Mucosa of descending colon (tissue), 3 donors: ENCODE data around the gene SMYD2. TPM values are rescaled to one million over a fixed set of nuclear protein-coding genes. Genes with fewer than 3 reads are reported as not detected.

Source experiments
- ATAC-seq: fragments of 200-7000 bp; cut with Tn5 transposase; one replicate; pipeline ENCODE4 v1.9.1; 2020; ENCODE audit warnings: mild to moderate bottlenecking, moderate library complexity
- DNase-seq, 3 donors: peaks; one replicate each; pipeline ENCODE4 v3.0.0-alpha.2; 2020
- H3K36me3 ChIP-seq: fragments of 200-600 bp; one replicate; pipeline ENCODE4 v1.8.0; 2021; ENCODE audit warnings: low read depth, mild to moderate bottlenecking
- H3K4me1 ChIP-seq: fragments of 200-600 bp; one replicate; pipeline ENCODE4 v1.8.0; 2021; ENCODE audit warnings: low read depth, mild to moderate bottlenecking
- H3K4me3 ChIP-seq: fragments of 200-600 bp; one replicate; pipeline ENCODE4 v1.8.0; 2021; ENCODE audit warnings: mild to moderate bottlenecking
- H3K9me3 ChIP-seq: fragments of 200-600 bp; one replicate; pipeline ENCODE4 v1.8.0; 2021; ENCODE audit warnings: mild to moderate bottlenecking
- intact Hi-C, 2 donors: fragments of 100-400 bp; cut with DNase I in 1 of 2; cut with micrococcal nuclease in 1 of 2; formaldehyde crosslinking; loops; one replicate each; pipeline versions ENCODE4 v1.11.0 to v1.11.1; 2022; cut with DNase I, micrococcal nuclease
- total RNA-seq, 3 donors: library from RNA; stranded (reverse); fragmentation: NEBNext Ultra II Directional in 2 of 3; extraction: Animal tissue kit (Norgen Biotek cat#: 25700) in 2 of 3; gene quantifications; one replicate each; pipeline versions ENCODE4 v1.2.1 to v1.2.4, GENCODE V29; 2021 to 2023
- TF ChIP-seq, protein P1 (sequence below): fragments of 200-600 bp; IDR thresholded peaks from one replicate; pipeline ENCODE4 v1.8.0; 2022; ENCODE audit warnings: antibody characterized with exemption, mild to moderate bottlenecking
- donor health status: DM: no; HTN: no; CAD: no; lungs with moderate emphysema.
- donor health status: DM: no; HTN: no; CAD: no.
- donor health status: DM: no; HTN: yes; CAD: no.

The SMYD2 gene
- total RNA-seq, 3 donors from 2014 or later, result 15.9 to 23.4 (median 18.6) TPM

DNA sequence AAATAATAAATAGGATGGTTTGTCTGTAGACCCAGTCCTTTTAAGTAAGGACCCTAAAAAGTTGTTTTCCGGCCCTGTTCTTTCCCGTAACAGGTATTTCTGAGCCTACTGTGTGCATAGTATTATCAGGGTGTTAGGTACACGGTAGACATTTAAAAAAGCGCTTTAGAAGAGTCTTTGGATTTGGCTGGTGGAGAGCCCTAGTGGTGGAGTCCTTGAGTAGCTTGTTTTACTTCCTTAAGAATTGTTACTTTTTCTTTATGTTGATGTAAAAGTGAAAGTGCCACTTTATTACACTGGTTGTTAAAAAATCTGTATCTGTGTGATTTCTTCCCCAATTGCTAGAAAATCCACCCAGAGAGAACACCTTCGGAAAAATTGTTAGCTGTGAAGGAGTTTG is 36.8 kb downstream of the SMYD2 start:
- intact Hi-C loops, result no loop called here
- no peaks in the 10 kb centered on the region for H3K9me3 ChIP-seq
- TF ChIP-seq, protein P1, sequence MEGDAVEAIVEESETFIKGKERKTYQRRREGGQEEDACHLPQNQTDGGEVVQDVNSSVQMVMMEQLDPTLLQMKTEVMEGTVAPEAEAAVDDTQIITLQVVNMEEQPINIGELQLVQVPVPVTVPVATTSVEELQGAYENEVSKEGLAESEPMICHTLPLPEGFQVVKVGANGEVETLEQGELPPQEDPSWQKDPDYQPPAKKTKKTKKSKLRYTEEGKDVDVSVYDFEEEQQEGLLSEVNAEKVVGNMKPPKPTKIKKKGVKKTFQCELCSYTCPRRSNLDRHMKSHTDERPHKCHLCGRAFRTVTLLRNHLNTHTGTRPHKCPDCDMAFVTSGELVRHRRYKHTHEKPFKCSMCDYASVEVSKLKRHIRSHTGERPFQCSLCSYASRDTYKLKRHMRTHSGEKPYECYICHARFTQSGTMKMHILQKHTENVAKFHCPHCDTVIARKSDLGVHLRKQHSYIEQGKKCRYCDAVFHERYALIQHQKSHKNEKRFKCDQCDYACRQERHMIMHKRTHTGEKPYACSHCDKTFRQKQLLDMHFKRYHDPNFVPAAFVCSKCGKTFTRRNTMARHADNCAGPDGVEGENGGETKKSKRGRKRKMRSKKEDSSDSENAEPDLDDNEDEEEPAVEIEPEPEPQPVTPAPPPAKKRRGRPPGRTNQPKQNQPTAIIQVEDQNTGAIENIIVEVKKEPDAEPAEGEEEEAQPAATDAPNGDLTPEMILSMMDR, result no peak
- ATAC-seq (no peak), DNase-seq (no peak)
- H3K4me3 ChIP-seq, result no peak overlapping the region
- no peaks in the 10 kb centered on the region for H3K4me1 ChIP-seq
- H3K36me3 ChIP-seq, result no peaks in the 10 kb centered on the region

DNA sequence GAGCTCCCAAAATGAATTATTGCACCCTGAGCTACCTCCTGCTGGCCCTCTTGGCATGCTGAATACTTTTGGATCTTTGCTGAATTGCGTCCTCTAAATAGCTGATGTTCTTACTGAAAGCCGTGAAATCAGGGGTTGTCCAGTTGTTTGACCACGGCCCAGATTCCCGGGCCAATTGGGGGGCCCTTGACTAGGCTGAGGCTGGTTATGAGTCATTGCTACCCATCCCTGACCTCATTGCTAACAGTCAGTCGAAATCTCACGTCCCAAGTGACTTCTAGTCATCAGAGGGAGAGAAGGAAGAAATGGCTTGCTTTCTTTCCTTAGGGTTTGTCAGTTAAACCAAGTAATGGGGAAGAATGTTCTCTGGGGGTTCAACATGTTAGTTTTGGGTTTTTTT is 37.4 kb downstream of the SMYD2 start:
- no peak for ATAC-seq
- no peak overlapping the region for H3K4me3 ChIP-seq
- intact Hi-C loops, result no loop called here
- no peak for DNase-seq
- TF ChIP-seq, protein P1, result no peak
- H3K4me1 ChIP-seq, result no peaks in the 10 kb centered on the region
- no peaks in the 10 kb centered on the region for H3K36me3 ChIP-seq
- H3K9me3 ChIP-seq, result no peaks in the 10 kb centered on the region

DNA sequence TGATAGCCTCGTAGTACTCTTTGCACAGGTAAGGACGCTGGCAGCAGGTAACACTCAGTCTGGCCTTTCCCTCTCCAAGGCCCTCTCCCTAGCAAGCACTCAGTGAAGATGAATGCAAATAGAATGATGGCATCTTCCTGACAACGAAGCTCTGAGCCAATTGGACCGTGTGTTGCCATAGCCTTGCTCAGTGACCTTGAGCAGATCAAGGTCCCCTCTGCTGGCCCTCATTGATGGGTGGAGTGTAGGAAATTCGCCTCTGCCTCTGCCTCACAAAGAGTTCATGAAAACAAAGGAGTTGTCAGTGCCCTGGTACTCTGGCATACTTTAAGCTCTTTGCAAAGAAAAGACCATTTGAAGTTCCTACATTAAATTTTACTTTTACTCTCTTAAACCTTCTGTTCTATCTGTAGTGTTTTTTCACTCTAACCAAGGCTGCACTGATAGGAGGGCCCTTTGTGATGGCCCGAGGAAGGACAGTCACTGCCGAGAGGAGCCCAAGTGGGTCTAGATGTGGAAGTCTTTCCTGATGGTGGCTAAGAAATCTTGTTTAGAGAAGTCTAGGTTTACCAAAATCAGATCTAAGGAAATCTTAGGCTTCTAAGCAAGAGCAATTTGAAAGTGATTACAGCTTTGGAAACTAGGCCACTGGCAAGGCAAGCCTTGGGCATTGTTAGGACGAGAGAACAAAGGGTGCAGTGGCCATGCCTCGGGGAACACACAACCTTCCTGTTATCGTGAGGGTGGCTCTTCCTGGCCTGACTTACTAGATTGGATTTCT is 38.2 kb downstream of the SMYD2 start:
- Histone ChIP-seq H3K36me3 (no peaks in the 10 kb centered on the region), H3K9me3 (no peaks in the 10 kb centered on the region), H3K4me3 (no peak overlapping the region), H3K4me1 (no peaks in the 10 kb centered on the region)
- TF ChIP-seq, protein P1, result no peak
- intact Hi-C loops, result no loop called here
- DNase-seq (no peak), ATAC-seq (no peak)

DNA sequence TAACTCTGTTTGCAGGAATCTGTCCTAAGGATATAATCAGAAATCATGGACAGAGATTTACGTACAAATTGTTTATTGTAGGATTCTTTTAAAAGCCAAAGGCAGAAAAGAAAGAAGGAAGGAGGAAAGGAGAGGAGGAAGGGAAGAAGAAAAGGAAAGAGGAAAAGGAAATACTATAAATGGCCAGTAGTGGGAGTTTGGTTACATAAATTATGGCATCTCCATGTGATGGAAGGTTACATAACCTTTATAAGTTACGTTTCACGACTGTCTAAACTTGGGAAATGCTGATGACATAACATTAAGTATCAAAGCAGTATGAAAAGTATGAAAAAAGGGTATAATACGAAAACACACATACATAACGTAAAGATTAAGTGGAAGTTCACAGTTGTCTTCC is 39.0 kb downstream of the SMYD2 start:
- DNase-seq (no peak), ATAC-seq (no peak)
- Histone ChIP-seq H3K36me3 (no peaks in the 10 kb centered on the region), H3K4me3 (no peak overlapping the region), H3K4me1 (no peaks in the 10 kb centered on the region), H3K9me3 (no peaks in the 10 kb centered on the region)
- intact Hi-C loops, result no loop called here
- TF ChIP-seq, protein P1, result no peak

DNA sequence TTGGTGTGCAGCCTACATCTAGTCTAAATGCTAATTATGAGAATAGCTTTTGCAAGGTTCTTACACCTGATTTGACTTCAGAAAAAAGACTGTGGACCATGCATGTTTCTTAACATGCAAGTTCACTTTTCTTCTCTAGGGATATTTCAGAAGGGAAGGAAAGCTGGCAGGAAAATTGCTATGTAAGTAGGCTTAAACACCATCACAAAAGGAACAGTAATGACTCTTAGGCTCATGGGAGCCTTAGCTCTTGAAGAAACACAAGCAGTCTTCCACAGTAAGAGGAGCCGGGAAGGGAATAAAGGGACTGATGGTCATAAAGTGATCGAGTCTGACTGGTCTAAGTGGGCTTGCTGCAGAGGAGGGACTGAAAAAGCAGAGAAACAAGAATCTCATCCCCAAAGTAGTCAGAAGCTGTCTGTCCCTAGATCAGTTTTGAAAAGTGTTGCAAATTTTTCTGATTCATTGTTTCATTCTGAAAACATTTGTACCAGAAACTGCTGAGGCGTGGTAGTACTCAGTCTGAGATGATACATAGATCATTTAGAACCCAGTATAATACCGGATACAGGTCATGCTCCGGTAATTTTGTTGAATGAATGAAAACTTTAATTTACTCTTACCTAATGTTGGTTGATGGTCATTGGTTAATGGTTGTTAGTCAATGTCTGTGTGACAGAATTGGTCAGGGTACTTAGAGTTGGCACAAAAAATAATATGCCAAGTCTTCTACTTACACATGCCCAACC is 40.9 kb downstream of the SMYD2 start:
- H3K9me3 ChIP-seq, result no peaks in the 10 kb centered on the region
- H3K4me1 ChIP-seq, result no peaks in the 10 kb centered on the region
- intact Hi-C loops, result no loop called here
- no peak for DNase-seq
- H3K4me3 ChIP-seq, result no peak overlapping the region
- ATAC-seq, result no peak
- TF ChIP-seq, protein P1, result no peak
- H3K36me3 ChIP-seq, result no peaks in the 10 kb centered on the region
